Parathyroid adenoma (tissue), 2 donors: ENCODE results near the gene SPATA7.

Source experiments
- H2AFZ ChIP-seq: fragments of 300-600 bp; sonication (generic); one replicate; pipeline ENCODE4 v1.7.0; 2017; ENCODE audit warnings: antibody characterized with exemption, mild to moderate bottlenecking
- H3K27ac ChIP-seq: fragments of 300-600 bp; sonication (generic); one replicate; pipeline ENCODE4 v1.7.0; 2017
- H3K27me3 ChIP-seq: fragments of 300-600 bp; sonication (generic); one replicate; pipeline ENCODE4 v1.7.0; 2017; ENCODE audit warnings: low read length; ENCODE audit not compliant: control insufficient read depth, insufficient read depth
- H3K36me3 ChIP-seq: fragments of 300-600 bp; sonication (generic); one replicate; pipeline ENCODE4 v1.7.0; 2017; ENCODE audit warnings: low read length; ENCODE audit not compliant: control insufficient read depth, insufficient read depth
- H3K4me1 ChIP-seq: fragments of 300-600 bp; sonication (generic); one replicate; pipeline ENCODE4 v1.7.0; 2017; ENCODE audit warnings: control low read depth
- H3K4me2 ChIP-seq: fragments of 300-600 bp; sonication (generic); one replicate; pipeline ENCODE4 v1.7.0; 2017; ENCODE audit warnings: low read length
- H3K4me3 ChIP-seq: fragments of 300-600 bp; sonication (generic); one replicate; pipeline ENCODE4 v1.7.0; 2017; ENCODE audit warnings: low read depth, low read length
- H3K79me2 ChIP-seq: fragments of 300-600 bp; sonication (generic); one replicate; pipeline ENCODE4 v1.7.0; 2017; ENCODE audit warnings: control low read depth
- H3K9ac ChIP-seq: fragments of 300-600 bp; sonication (generic); one replicate; pipeline ENCODE4 v1.7.0; 2017; ENCODE audit warnings: mild to moderate bottlenecking
- H3K9me3 ChIP-seq: fragments of 300-600 bp; sonication (generic); one replicate; pipeline ENCODE4 v1.7.0; 2017; ENCODE audit warnings: low read length; ENCODE audit not compliant: control insufficient read depth
- CTCF ChIP-seq: fragments of 300-600 bp; sonication (generic); IDR thresholded peaks from one replicate; pipeline ENCODE4 v1.7.0; 2017; ENCODE audit warnings: antibody characterized with exemption, mild to moderate bottlenecking
- donor health status: primary hyperparathyroidism.

The SPATA7 gene

DNA sequence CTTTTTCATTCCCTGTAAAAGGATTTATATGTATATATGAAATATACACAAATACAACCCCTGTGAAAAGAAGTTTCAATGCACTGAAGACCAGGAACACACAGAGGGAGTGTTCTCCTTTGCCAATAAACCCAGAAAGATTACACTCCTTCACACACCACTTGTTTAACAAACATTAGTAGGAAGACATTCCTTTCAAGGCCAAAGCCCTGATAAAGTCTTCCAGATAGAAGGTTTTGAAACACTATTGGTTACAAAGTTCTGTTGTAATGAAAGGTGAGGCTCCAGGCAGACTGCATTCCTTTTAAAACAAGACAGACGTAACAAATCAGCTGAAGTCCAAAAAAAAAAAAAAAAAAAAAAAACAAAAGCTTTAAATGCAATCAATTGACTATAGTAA is 88.3 kb downstream of the SPATA7 start:
- Histone ChIP-seq H3K36me3 (no peaks in the 10 kb centered on the region), H3K9ac (no peak overlapping the region), H3K4me1 (peaks cover 5% of the 10 kb centered on the region), H3K4me2 (no peak overlapping the region), H3K27ac (no peak overlapping the region), H3K27me3 (no peaks in the 10 kb centered on the region), H3K4me3 (no peak overlapping the region), H2AFZ (no peak overlapping the region), H3K79me2 (no peaks in the 10 kb centered on the region), H3K9me3 (no peaks in the 10 kb centered on the region)
- TF ChIP-seq CTCF: no peak

DNA sequence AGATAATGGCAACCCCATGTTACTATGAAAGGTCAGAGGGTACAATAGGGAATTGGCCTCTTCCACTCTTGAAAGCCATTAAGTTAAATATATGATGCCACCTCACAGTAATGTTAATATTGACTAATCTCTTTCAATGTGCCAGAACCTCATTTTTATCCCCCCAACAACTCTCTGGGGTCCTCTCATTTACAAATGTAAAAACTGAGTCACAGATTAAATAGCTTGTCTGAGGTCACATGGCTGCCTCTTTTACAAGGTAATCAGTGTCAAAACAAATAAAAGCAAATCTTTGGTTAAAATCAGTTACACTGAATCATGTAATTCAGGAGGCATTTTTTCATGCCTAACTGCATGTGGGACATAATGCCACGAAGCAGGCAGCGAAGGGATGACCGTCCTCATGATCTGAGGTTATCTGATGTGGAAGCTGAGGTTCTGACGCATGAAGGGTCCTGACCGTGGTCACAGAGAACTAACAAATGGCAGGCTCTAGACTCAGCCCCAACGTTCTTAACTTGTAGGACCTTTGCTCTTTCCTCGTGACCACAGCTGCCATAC is 90.8 kb downstream of the SPATA7 start:
- H3K27ac ChIP-seq: no peak overlapping the region
- no peaks in the 10 kb centered on the region for H3K36me3 ChIP-seq

GRCh38 chr14:88476825-88477224 is 91.4 kb downstream of the SPATA7 start:
- Histone ChIP-seq H3K4me2 (no peak overlapping the region), H3K27me3 (no peaks in the 10 kb centered on the region), H3K36me3 (no peaks in the 10 kb centered on the region), H3K4me1 (peaks cover 5% of the 10 kb centered on the region), H3K4me3 (no peak overlapping the region), H3K9me3 (no peaks in the 10 kb centered on the region), H3K9ac (no peak overlapping the region), H3K27ac (no peak overlapping the region), H3K79me2 (no peaks in the 10 kb centered on the region), H2AFZ (no peak overlapping the region)
- no peak for TF ChIP-seq CTCF

More for the DNA sequence above, 90.8 kb downstream of the SPATA7 start:
- no peak overlapping the region for H3K4me2 ChIP-seq
- H3K4me3 ChIP-seq: no peak overlapping the region
- peaks cover 5% of the 10 kb centered on the region for H3K4me1 ChIP-seq
- H3K9ac ChIP-seq: no peak overlapping the region
- no peak for TF ChIP-seq CTCF
- no peak overlapping the region for H2AFZ ChIP-seq
- no peaks in the 10 kb centered on the region for H3K79me2 ChIP-seq
- no peaks in the 10 kb centered on the region for H3K27me3 ChIP-seq
- H3K9me3 ChIP-seq: no peaks in the 10 kb centered on the region

- Histone ChIP-seq H3K27me3 (no peaks in the 10 kb centered on the region), H3K4me1 (peaks cover 5% of the 10 kb centered on the region), H3K9ac (no peak overlapping the region), H3K4me3 (no peak overlapping the region), H3K27ac (no peak overlapping the region), H3K79me2 (no peaks in the 10 kb centered on the region), H2AFZ (no peak overlapping the region), H3K4me2 (no peak overlapping the region), H3K9me3 (no peaks in the 10 kb centered on the region), H3K36me3 (no peaks in the 10 kb centered on the region)
- TF ChIP-seq CTCF: no peak
These were observed 92.2 kb downstream of the SPATA7 start for GRCh38 chr14:88477513-88478250.

DNA sequence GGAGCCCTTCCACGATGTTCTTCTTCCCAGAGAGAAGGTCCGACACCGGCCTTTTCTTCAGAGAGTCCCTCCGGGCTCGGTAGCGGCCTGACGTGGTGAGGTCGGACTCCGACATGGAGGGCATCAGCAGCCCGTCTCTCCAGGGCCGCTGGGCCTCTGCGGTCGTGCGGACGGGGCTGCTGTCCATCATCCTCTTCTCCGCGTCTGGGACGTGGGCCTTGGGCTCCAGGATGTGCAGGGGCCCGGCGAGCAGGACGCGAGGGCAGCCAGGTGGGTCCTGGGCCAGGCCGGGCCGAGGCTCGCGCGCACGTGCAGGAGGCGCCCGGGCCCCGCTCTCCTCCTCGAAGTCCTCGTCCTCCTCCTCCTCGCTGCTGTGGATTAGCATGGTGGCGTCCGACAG is 93.5 kb downstream of the SPATA7 start:
- H3K27me3 ChIP-seq: no peaks in the 10 kb centered on the region
- no peaks in the 10 kb centered on the region for H3K36me3 ChIP-seq
- H3K27ac ChIP-seq: no peak overlapping the region
- no peak overlapping the region for H3K4me2 ChIP-seq
- H3K9me3 ChIP-seq: no peaks in the 10 kb centered on the region
- no peak overlapping the region for H3K9ac ChIP-seq
- H3K4me3 ChIP-seq: no peak overlapping the region
- H2AFZ ChIP-seq: no peak overlapping the region
- H3K4me1 ChIP-seq: peaks cover 5% of the 10 kb centered on the region
- TF ChIP-seq CTCF: no peak
- no peaks in the 10 kb centered on the region for H3K79me2 ChIP-seq
